Cerebellar cortex (tissue), 1 donor: ENCODE results near the gene MIOX.
"Not testable (repeated sequence)": the region's sequence is repeated elsewhere in the genome, so short reads cannot be mapped to it uniquely, and the experiment has no call there.

Source experiments
- DNase-seq: peaks from one replicate; pipeline ENCODE4 v3.0.0-alpha.2; 2015; ENCODE audit warnings: low spot score

The MIOX gene

GRCh38 chr22:50529897-50530579 lies 43.4 kb downstream of the MIOX start, which contains the start of gene TYMP:
Gene TYMP, minus strand, starts transcription at chr22:50530012. Its CDS starts 303 bp downstream, at chr22:50529709.
- no peak for DNase-seq

- no peak for DNase-seq
Measured at GRCh38 chr22:50530580-50530876, 43.9 kb downstream of the MIOX start.

- DNase-seq, result peak; percentile 29
Measured at GRCh38 chr22:50530877-50531545, 44.4 kb downstream of the MIOX start.

- DNase-seq, result no peak
Measured at GRCh38 chr22:50531546-50531961, 44.9 kb downstream of the MIOX start.

- peak; percentile 33 for DNase-seq
Measured at GRCh38 chr22:50531962-50532674, 45.5 kb downstream of the MIOX start.

GRCh38 chr22:50532824-50533796 lies 46.5 kb downstream of the MIOX start:
- DNase-seq, result no peak

- DNase-seq, result not testable (repeated sequence)
Measured at GRCh38 chr22:50533856-50534711, 47.4 kb downstream of the MIOX start.

GRCh38 chr22:50535113-50535512 lies 48.5 kb downstream of the MIOX start:
- DNase-seq, result no peak

- no peak for DNase-seq
Measured at GRCh38 chr22:50536226-50536625, 49.6 kb downstream of the MIOX start.

- no peak for DNase-seq
Measured at GRCh38 chr22:50537765-50538164, 51.1 kb downstream of the MIOX start.
